Spleen (tissue), 11 donors: Measurements from ENCODE around the gene TMEM63B. TPM values are rescaled to one million over a fixed set of nuclear protein-coding genes. Genes with fewer than 3 reads are reported as not detected.
A peak's percentile ranks its signal among the peaks of the same experiment; 100 is the strongest.

ENCODE experiments used
- DNase-seq: peaks from one replicate; pipeline ENCODE4 v3.0.0-alpha.2; 2020
- H3K27ac ChIP-seq, 8 donors: fragments of 200-600 bp; sonication (generic) in 7 of 8; 1 replicate in 4 of 8; 2 replicates in 4 of 8; pipeline versions ENCODE4 v1.5.0 to v1.8.0; 2016 to 2021; ENCODE audit warnings: inconsistent platforms in 4 of 8, mild to moderate bottlenecking in 4 of 8, moderate library complexity in 1 of 8
- H3K27me3 ChIP-seq, 7 donors: fragments of 200-600 bp; sonication (generic) in 6 of 7; replicated peaks in 1 of 7; 1 replicate in 4 of 7; 2 replicates in 3 of 7; pipeline versions ENCODE4 v1.5.0 to v1.8.0; 2016 to 2021; ENCODE audit warnings: inconsistent platforms in 3 of 7, mild to moderate bottlenecking in 1 of 7
- H3K36me3 ChIP-seq, 6 donors: fragments of 200-600 bp; sonication (generic) in 5 of 6; 1 replicate in 4 of 6; 2 replicates in 2 of 6; pipeline versions ENCODE4 v1.5.0 to v1.8.0; 2016 to 2021; ENCODE audit warnings: inconsistent platforms in 2 of 6
- H3K4me1 ChIP-seq, 6 donors: fragments of 200-600 bp; sonication (generic) in 5 of 6; 1 replicate in 3 of 6; 2 replicates in 3 of 6; pipeline versions ENCODE4 v1.5.0 to v1.8.0; 2016 to 2021; ENCODE audit warnings: inconsistent platforms in 3 of 6
- H3K4me3 ChIP-seq, 8 donors: fragments of 200-600 bp; sonication (generic) in 7 of 8; 1 replicate in 4 of 8; 2 replicates in 4 of 8; pipeline versions ENCODE4 v1.5.0 to v1.8.0; 2016 to 2021; ENCODE audit warnings: inconsistent platforms in 4 of 8, mild to moderate bottlenecking in 4 of 8, moderate library complexity in 2 of 8
- H3K9me3 ChIP-seq, 8 donors: fragments of 200-600 bp; sonication (generic) in 7 of 8; 1 replicate in 4 of 8; 2 replicates in 4 of 8; pipeline versions ENCODE4 v1.5.0 to v1.8.0; 2016 to 2021; ENCODE audit warnings: inconsistent platforms in 4 of 8
- POLR2A ChIP-seq, 3 donors: fragments of 450-650 bp; IDR thresholded peaks; one replicate each; pipeline ENCODE4 v1.5.1; 2017; ENCODE audit warnings: antibody characterized with exemption in 3 of 3, mild to moderate bottlenecking in 1 of 3
- POLR2AphosphoS5 ChIP-seq, 3 donors: sonication (generic); formaldehyde crosslinking; IDR thresholded peaks; one replicate each; pipeline ENCODE4 v1.5.1; 2017; ENCODE audit warnings: antibody characterized with exemption in 3 of 3
- WGBS, 5 donors: extraction: QIAGEN DNeasy Blood & Tissue Kit in 3 of 5; methylation state at CpG; one replicate each; pipeline versions ENCODE4 v1.1.5 to v1.1.7; 2013 to 2018; 5-methylcytosine and 5-hydroxymethylcytosine counted together
- intact Hi-C: fragments of 100-400 bp; cut with DNase I; formaldehyde crosslinking; loops from one replicate; pipeline ENCODE4 v1.15.0; 2023; ENCODE audit warnings: low total_unique reads
- polyA plus RNA-seq, 3 donors: library from polyadenylated mRNA; stranded (reverse); fragments of 200-250 nt; gene quantifications; one replicate each; pipeline ENCODE4 v1.2.1, GENCODE V29; 2013
- total RNA-seq, 7 donors: library from RNA; depleted of rRNA in 3 of 7; stranded (reverse); fragments of >200 nt in 3 of 7; fragmentation: NEBNext Ultra II Directional in 4 of 7; extraction: Animal tissue kit (Norgen Biotek cat#: 25700) in 4 of 7; gene quantifications; one replicate each; pipeline versions ENCODE4 v1.1.0 to v1.2.1, GENCODE V29; 2016 to 2021
- TF ChIP-seq, protein P1 (sequence below), 11 experiments: fragments of 200-600 bp in 7 of 11; fragments of 450-650 bp in 4 of 11; sonication (generic) in 4 of 11; IDR thresholded peaks in 8 of 11; conservative IDR thresholded peaks in 3 of 11; 1 replicate in 7 of 11; 2 replicates in 4 of 11; pipeline versions ENCODE4 v1.4.0 to v1.8.0; 2016 to 2021; ENCODE audit warnings: antibody characterized with exemption in 11 of 11, inconsistent platforms in 4 of 11, mild to moderate bottlenecking in 1 of 11
- donor health status: healthy with polysubstance abuse.
- donor health status: DM: no; HTN: no; CAD: no; lungs with moderate emphysema.
- donor health status: DM: no; HTN: no; CAD: no.
- donor health status: Bipolar disorder and iron deficiency.
- donor health status: healthy.
- donor health status: DM: no; HTN: no; CAD: no.
- donor health status: DM: yes; HTN: yes; CAD: no.

TMEM63B gene
- total and polyA plus RNA-seq, 10 donors: 2.8 to 24.8 (median 18.3) TPM

DNA sequence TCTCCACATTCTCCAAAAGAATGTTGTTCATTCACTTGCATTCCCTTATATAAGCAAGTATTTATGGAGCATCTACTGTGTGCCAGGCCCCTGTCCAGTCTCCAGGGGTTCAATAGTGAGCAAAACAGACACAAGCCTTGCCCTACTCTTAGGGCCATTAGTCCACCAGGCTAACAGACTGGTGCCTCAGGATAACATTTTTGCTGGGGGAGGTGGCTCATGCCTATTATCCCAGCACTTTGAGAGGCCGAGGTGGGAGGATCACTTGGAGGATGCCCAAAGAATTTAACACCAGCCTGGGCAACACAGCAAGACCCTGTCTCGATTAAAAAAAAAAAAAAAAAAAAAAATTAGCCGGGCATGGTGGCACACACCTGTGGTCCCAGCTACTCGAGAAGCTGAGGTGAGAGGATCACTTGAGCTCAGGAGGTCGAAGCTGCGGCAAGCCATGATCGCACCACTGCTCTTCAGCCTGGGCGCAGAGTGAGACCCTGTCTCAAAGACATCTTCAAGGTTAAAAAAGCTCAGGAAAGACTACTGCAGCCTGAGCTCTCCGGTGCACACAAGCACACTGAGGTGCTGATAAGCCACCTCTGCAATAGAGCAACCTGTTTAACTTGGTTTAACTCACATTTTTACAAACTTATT is 51.2 kb downstream of the TMEM63B start:
- H3K4me3 ChIP-seq: no peak overlapping the region
- H3K27ac ChIP-seq: no peak overlapping the region
- TF ChIP-seq, protein P1, sequence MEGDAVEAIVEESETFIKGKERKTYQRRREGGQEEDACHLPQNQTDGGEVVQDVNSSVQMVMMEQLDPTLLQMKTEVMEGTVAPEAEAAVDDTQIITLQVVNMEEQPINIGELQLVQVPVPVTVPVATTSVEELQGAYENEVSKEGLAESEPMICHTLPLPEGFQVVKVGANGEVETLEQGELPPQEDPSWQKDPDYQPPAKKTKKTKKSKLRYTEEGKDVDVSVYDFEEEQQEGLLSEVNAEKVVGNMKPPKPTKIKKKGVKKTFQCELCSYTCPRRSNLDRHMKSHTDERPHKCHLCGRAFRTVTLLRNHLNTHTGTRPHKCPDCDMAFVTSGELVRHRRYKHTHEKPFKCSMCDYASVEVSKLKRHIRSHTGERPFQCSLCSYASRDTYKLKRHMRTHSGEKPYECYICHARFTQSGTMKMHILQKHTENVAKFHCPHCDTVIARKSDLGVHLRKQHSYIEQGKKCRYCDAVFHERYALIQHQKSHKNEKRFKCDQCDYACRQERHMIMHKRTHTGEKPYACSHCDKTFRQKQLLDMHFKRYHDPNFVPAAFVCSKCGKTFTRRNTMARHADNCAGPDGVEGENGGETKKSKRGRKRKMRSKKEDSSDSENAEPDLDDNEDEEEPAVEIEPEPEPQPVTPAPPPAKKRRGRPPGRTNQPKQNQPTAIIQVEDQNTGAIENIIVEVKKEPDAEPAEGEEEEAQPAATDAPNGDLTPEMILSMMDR (IDR thresholded peaks at IDR 0.05 in 8 of 11, conservative IDR thresholded peaks at IDR 0.05 in 3 of 11): no peak
- TF ChIP-seq POLR2A (IDR thresholded peaks at IDR 0.05): no peak
- no peak for TF ChIP-seq POLR2AphosphoS5 (IDR thresholded peaks at IDR 0.05)
- peaks cover 0 to 8% (median 0%) of the 10 kb centered on the region in 7 donors for H3K27me3 ChIP-seq
- H3K4me1 ChIP-seq: peaks cover 3 to 30% (median 12%) of the 10 kb centered on the region in 6 donors
- intact Hi-C loops: loop anchor here (10.0 kb wide), 1 partner anchor 56 kb away; no protein-coding TSS in a partner anchor
- H3K9me3 ChIP-seq: no peaks in the 10 kb centered on the region
- 85 to 93% (median 90%) methylated on average over 8 to 9 of the region's 9 CpGs for WGBS, 5 donors
- no peak for DNase-seq
- H3K36me3 ChIP-seq: no peaks in the 10 kb centered on the region

DNA sequence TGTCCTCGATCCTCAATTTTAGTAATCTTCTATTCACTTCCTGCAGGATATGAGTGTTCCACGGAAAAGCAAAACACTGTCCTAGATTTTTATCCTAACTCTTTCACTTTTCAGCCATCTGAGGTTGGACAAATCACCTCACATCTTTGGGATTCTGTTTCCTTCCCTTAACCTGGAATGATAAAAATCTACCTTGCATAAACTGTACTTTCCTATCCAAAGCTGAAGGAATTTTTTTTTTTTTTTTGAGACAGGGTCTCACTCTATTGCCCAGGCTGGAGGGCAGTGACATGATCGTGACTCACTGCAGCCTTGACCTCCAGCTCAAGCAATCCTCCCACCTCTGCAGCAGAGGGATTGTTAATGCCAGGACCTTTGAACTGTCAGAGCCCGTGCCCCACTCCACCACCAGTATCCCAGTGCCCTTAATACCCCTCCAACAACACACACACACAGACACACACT is 51.8 kb downstream of the TMEM63B start:
- 58 to 71% (median 60%) methylated on average over 4 of the region's 4 CpGs for WGBS, 5 donors
- TF ChIP-seq POLR2A (IDR thresholded peaks at IDR 0.05): no peak
- TF ChIP-seq POLR2AphosphoS5 (IDR thresholded peaks at IDR 0.05): no peak
- TF ChIP-seq, protein P1 (IDR thresholded peaks at IDR 0.05 in 8 of 11, conservative IDR thresholded peaks at IDR 0.05 in 3 of 11): no peak

DNA sequence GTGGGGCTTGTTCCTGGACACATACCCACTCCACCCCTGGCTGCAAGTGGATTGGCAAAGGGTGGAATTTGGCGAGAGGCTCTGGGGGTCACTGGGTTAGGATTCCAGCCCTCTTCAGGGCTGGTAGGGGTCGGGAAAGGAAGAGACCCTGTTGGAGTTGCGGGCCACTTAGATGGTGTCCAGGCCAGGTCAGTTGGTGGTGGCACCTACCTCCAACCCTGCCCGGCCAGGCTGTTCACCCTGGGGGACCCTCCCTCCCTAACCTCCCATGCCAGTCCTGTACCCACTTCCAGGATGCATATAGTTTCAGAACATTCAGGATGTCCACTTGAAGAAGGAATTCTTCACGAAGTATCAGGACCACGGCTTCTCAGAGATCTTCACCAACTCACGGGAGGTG is 52.3 kb downstream of the TMEM63B start:
- Histone ChIP-seq H3K9me3 (no peaks in the 10 kb centered on the region), H3K36me3 (no peaks in the 10 kb centered on the region), H3K27me3 (peaks cover 0 to 17% (median 0%) of the 10 kb centered on the region in 7 donors), H3K27ac (peak overlapping the region in 1 of 8 donors; percentile 14), H3K4me3 (no peak overlapping the region), H3K4me1 (peaks cover 3 to 30% (median 12%) of the 10 kb centered on the region in 6 donors)
- 88 to 94% (median 93%) methylated on average over 7 of the region's 7 CpGs for WGBS, 5 donors
- intact Hi-C loops: loop anchor here (10.0 kb wide), 1 partner anchor 55 kb away; no protein-coding TSS in a partner anchor
- DNase-seq: peak; percentile 59
- TF ChIP-seq, protein P1 (IDR thresholded peaks at IDR 0.05 in 8 of 11, conservative IDR thresholded peaks at IDR 0.05 in 3 of 11): no peak
- TF ChIP-seq POLR2A (IDR thresholded peaks at IDR 0.05): no peak
- TF ChIP-seq POLR2AphosphoS5 (IDR thresholded peaks at IDR 0.05): no peak

More for the DNA sequence above, 51.8 kb downstream of the TMEM63B start:
- Histone ChIP-seq H3K27me3 (peaks cover 0 to 14% (median 0%) of the 10 kb centered on the region in 7 donors), H3K36me3 (no peaks in the 10 kb centered on the region), H3K27ac (peak overlapping the region in 1 of 8 donors; percentile 14), H3K4me3 (no peak overlapping the region), H3K9me3 (no peaks in the 10 kb centered on the region), H3K4me1 (peaks cover 3 to 30% (median 12%) of the 10 kb centered on the region in 6 donors)
- DNase-seq: no peak
- intact Hi-C loops: loop anchor here (10.0 kb wide), 1 partner anchor 56 kb away; no protein-coding TSS in a partner anchor

DNA sequence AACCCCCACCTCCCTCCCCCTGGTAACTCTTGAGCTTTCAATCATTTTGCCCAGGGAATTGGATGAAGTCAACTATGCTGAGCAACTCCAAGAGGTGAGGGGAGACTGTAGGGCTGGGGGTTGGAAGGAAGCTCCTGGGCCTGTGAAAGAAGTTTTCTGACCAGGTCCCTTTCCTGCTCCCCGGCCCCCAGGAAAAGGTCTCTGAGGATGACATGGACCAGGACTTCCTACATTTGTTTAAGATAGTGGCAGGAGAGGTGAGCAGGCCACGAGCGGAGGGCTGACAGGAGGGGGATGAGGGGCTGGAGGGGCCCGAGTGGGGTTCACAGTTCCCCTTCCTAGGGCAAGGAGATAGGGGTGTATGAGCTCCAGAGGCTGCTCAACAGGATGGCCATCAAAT is 53.1 kb downstream of the TMEM63B start:
- 76 to 92% (median 82%) methylated on average over 4 of the region's 4 CpGs for WGBS, 5 donors
- no peak overlapping the region for H3K27ac ChIP-seq
- DNase-seq: peak; percentile 47
- H3K9me3 ChIP-seq: no peaks in the 10 kb centered on the region
- peaks cover 3 to 30% (median 12%) of the 10 kb centered on the region in 6 donors for H3K4me1 ChIP-seq
- TF ChIP-seq, protein P1 (IDR thresholded peaks at IDR 0.05 in 8 of 11, conservative IDR thresholded peaks at IDR 0.05 in 3 of 11): no peak
- no peak for TF ChIP-seq POLR2AphosphoS5 (IDR thresholded peaks at IDR 0.05)
- TF ChIP-seq POLR2A (IDR thresholded peaks at IDR 0.05): no peak
- intact Hi-C loops: no loop called here
- H3K4me3 ChIP-seq: no peak overlapping the region
- peaks cover 0 to 19% (median 0%) of the 10 kb centered on the region in 7 donors for H3K27me3 ChIP-seq
- H3K36me3 ChIP-seq: no peaks in the 10 kb centered on the region
